Upper lobe of left lung (tissue), 4 donors: ENCODE measurements around the gene EPGN.

Experiments used
- CTCF ChIP-seq, 6 experiments: fragments of 450-650 bp in 4 of 6; fragments of 200-600 bp in 2 of 6; sonication (generic) in 2 of 6; IDR thresholded peaks; one replicate each; pipeline ENCODE4 v1.5.1; 2016 to 2019; ENCODE audit warnings: antibody characterized with exemption in 6 of 6
- POLR2A ChIP-seq, 4 donors: fragments of 450-650 bp; IDR thresholded peaks; one replicate each; pipeline ENCODE4 v1.5.1; 2016 to 2017; ENCODE audit warnings: antibody characterized with exemption in 4 of 4, mild to moderate bottlenecking in 2 of 4
- POLR2AphosphoS5 ChIP-seq, 2 donors: sonication (generic); formaldehyde crosslinking; IDR thresholded peaks; one replicate each; pipeline ENCODE4 v1.5.1; 2017; ENCODE audit warnings: antibody characterized with exemption in 2 of 2

- TF ChIP-seq CTCF (IDR thresholded peaks at IDR 0.05) (no peak), POLR2AphosphoS5 (IDR thresholded peaks at IDR 0.05) (no peak), POLR2A (IDR thresholded peaks at IDR 0.05) (no peak)
These were observed 49.3 kb upstream of the EPGN start for GRCh38 chr4:74258963-74259362.
